Osteoblast (primary cell): ENCODE measurements around the gene NDUFS8. TPM values are rescaled to one million over a fixed set of nuclear protein-coding genes. Genes with fewer than 3 reads are reported as not detected.
A peak's percentile ranks its signal among the peaks of the same experiment; 100 is the strongest.

Experiments used
- DNase-seq: peaks from one replicate; pipeline ENCODE4 v3.0.0; 2011; ENCODE audit warnings: low spot score, mixed read lengths; ENCODE audit not compliant: insufficient read length; ENCODE audit errors: missing footprints
- H2AFZ ChIP-seq: 2 replicates; pipeline ENCODE4 v1.6.0; 2011; ENCODE audit warnings: mild to moderate bottlenecking, low read length
- H3K27ac ChIP-seq: 2 replicates; pipeline ENCODE4 v1.5.1; 2011; ENCODE audit warnings: mild to moderate bottlenecking, low read depth, low read length, moderate library complexity
- H3K27me3 ChIP-seq: 2 replicates; pipeline ENCODE4 v1.6.0; 2012; ENCODE audit warnings: mild to moderate bottlenecking, control low read depth, inconsistent platforms, low read length, moderate library complexity; ENCODE audit not compliant: insufficient read depth
- H3K36me3 ChIP-seq: 2 replicates; pipeline ENCODE4 v1.5.1; 2011; ENCODE audit warnings: mild to moderate bottlenecking, low read length, control low read depth, moderate library complexity; ENCODE audit not compliant: insufficient read depth
- H3K4me1 ChIP-seq: 2 replicates; pipeline ENCODE4 v1.5.1; 2011; ENCODE audit warnings: mild to moderate bottlenecking, low read length, control low read depth, moderate library complexity; ENCODE audit not compliant: insufficient read depth
- H3K4me2 ChIP-seq: 2 replicates; pipeline ENCODE4 v1.6.0; 2011; ENCODE audit warnings: mild to moderate bottlenecking, low read length; ENCODE audit not compliant: insufficient read depth
- H3K4me3 ChIP-seq: fragments of 200-600 bp; sonication (generic); 3 replicates; pipeline ENCODE4 v1.5.1; 2012; ENCODE audit warnings: mild to moderate bottlenecking, low read length, inconsistent platforms; ENCODE audit not compliant: insufficient read depth
- H3K79me2 ChIP-seq: 2 replicates; pipeline ENCODE4 v1.6.0; 2012; ENCODE audit warnings: mild to moderate bottlenecking, low read length, control low read depth, inconsistent platforms; ENCODE audit not compliant: insufficient read depth
- H3K9me3 ChIP-seq: 2 replicates; pipeline ENCODE4 v1.5.1; 2011; ENCODE audit warnings: low read depth, low read length, control low read depth
- H4K20me1 ChIP-seq: 2 replicates; pipeline ENCODE4 v1.6.0; 2012; ENCODE audit warnings: mild to moderate bottlenecking, low read length, control low read depth; ENCODE audit not compliant: insufficient read depth
- total RNA-seq: library from RNA; depleted of rRNA; stranded (reverse); fragments of >200 nt; gene quantifications from 2 replicates; pipeline ENCODE4 v1.2.3, GENCODE V29; 2012
- TF ChIP-seq, protein P1 (sequence below): IDR thresholded peaks from 2 replicates; pipeline ENCODE4 v1.5.1; 2011; ENCODE audit warnings: mild to moderate bottlenecking, low read depth, low read length, moderate library complexity; ENCODE audit errors: extremely low read depth

The NDUFS8 gene
- total RNA-seq, 1 donor: 73.1 TPM

DNA sequence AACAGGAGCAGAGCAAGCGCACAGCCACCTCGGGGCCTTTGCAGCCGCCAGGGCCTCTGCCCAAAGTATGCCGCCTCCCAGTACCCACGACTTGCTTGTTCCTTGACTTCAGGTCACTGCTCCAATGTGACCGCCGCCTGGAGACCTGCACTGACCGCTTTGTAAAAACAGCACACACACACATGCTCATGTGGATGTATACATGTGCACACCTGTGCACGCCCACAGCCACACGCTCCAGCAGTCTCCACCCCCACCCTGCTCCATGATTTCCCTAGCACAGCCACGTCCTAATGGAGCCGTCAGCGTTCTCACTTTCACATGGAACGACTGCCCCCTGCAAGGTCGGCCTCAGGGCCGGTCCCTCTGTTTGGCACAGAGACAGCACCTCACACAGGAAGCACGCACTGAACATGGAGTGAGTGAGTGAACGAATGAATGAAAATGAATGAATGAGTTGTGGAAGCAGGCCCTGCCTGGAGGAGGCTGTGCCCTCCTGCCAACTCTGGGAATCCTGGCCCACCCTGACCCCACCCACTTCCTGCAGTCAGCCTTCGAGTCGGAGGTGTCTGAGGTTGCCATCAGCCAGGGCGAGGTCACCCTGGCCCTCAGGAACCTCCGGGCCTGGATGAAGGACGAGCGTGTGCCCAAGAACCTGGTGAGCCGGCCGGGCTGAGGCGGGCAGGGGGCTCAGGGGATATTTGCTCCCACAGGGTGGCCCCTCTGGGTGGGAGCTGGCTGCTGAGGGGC lies 12.3 kb upstream of the NDUFS8 start:
- peaks cover 12% of the 10 kb centered on the region for H3K36me3 ChIP-seq
- H3K27me3 ChIP-seq: no peaks in the 10 kb centered on the region
- H2AFZ ChIP-seq: no peak overlapping the region
- H3K4me2 ChIP-seq: no peak overlapping the region
- peaks cover 22% of the 10 kb centered on the region for H3K4me1 ChIP-seq
- peaks cover 10% of the 10 kb centered on the region for H3K79me2 ChIP-seq
- TF ChIP-seq, protein P1, sequence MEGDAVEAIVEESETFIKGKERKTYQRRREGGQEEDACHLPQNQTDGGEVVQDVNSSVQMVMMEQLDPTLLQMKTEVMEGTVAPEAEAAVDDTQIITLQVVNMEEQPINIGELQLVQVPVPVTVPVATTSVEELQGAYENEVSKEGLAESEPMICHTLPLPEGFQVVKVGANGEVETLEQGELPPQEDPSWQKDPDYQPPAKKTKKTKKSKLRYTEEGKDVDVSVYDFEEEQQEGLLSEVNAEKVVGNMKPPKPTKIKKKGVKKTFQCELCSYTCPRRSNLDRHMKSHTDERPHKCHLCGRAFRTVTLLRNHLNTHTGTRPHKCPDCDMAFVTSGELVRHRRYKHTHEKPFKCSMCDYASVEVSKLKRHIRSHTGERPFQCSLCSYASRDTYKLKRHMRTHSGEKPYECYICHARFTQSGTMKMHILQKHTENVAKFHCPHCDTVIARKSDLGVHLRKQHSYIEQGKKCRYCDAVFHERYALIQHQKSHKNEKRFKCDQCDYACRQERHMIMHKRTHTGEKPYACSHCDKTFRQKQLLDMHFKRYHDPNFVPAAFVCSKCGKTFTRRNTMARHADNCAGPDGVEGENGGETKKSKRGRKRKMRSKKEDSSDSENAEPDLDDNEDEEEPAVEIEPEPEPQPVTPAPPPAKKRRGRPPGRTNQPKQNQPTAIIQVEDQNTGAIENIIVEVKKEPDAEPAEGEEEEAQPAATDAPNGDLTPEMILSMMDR: no peak
- H3K4me3 ChIP-seq: no peak overlapping the region
- no peaks in the 10 kb centered on the region for H3K9me3 ChIP-seq
- H3K27ac ChIP-seq: no peak overlapping the region
- no peaks in the 10 kb centered on the region for H4K20me1 ChIP-seq
- no peak for DNase-seq

DNA sequence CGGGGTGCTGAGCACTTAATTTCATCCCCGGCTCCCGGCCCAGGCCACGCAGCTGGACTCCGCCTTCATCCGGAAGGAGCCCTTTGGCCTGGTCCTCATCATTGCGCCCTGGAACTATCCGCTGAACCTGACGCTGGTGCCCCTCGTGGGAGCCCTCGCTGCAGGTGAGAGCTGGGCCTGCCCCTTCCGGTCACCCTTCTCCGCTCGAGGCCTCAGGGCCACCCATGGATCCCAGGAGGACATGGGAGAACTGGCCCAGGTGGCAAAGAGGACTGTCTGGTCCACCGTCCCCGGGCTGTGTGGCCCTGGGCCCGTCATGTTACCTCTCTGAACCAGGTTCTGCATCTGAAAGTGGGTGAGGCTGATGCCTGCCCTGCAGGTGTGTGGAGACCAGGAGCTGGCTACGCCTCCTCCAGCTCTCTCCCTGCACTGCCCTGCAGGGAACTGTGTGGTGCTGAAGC lies 11.7 kb upstream of the NDUFS8 start:
- TF ChIP-seq, protein P1: no peak
- no peak for DNase-seq
- Histone ChIP-seq H3K4me1 (peaks cover 16% of the 10 kb centered on the region), H2AFZ (no peak overlapping the region), H3K9me3 (no peaks in the 10 kb centered on the region), H3K4me3 (no peak overlapping the region), H4K20me1 (no peaks in the 10 kb centered on the region), H3K36me3 (peaks cover 12% of the 10 kb centered on the region), H3K27me3 (no peaks in the 10 kb centered on the region), H3K79me2 (peaks cover 6% of the 10 kb centered on the region), H3K27ac (no peak overlapping the region), H3K4me2 (no peak overlapping the region)

DNA sequence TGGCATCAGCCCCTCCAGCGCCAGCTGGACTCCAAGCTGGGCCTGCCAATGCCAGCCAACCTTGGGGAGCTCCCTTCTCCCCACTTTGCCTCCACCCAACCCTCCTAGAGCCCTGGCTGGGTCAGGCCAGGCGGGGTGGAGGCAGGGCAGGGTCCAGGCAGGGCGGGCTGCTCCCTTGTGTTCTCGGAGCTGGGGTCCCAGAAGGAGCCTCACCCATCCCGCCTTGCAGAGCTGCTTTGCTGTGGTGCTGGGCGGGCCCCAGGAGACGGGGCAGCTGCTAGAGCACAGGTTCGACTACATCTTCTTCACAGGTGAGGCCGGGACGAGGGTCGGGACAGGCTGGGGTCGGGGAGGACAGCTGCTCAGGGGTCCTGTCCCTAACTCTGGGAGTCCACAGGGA lies 11.0 kb upstream of the NDUFS8 start:
- no peak overlapping the region for H2AFZ ChIP-seq
- peaks cover 8% of the 10 kb centered on the region for H3K4me1 ChIP-seq
- no peak overlapping the region for H3K27ac ChIP-seq
- no peaks in the 10 kb centered on the region for H3K9me3 ChIP-seq
- no peak overlapping the region for H3K4me2 ChIP-seq
- H3K27me3 ChIP-seq: no peaks in the 10 kb centered on the region
- no peak overlapping the region for H3K4me3 ChIP-seq
- TF ChIP-seq, protein P1: no peak
- peaks cover 13% of the 10 kb centered on the region for H3K36me3 ChIP-seq
- no peaks in the 10 kb centered on the region for H3K79me2 ChIP-seq
- no peaks in the 10 kb centered on the region for H4K20me1 ChIP-seq
- DNase-seq: no peak

DNA sequence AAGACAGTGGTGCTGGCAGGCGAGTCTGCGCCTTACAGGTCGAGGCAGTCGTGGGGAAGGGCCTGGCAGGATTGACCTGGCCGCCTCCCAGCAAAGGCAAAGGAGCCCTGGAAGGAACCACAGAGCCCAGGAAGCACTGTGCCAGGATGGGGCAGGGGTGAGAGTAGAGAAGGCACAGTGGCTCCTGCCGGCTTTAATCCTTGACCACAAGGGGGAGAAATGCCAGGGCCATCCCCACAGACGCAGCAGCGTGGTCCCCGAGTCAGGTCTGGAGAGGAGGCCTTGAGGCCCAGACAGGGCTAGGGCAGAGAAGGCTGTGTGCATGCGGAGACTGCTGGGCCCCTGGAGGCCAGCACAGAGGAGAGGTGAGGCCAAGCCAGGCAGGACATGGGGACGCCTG lies 9.9 kb upstream of the NDUFS8 start:
- H3K9me3 ChIP-seq: no peaks in the 10 kb centered on the region
- TF ChIP-seq, protein P1: peak; percentile 46
- peaks cover 3% of the 10 kb centered on the region for H3K4me1 ChIP-seq
- H3K27me3 ChIP-seq: no peaks in the 10 kb centered on the region
- no peaks in the 10 kb centered on the region for H3K79me2 ChIP-seq
- no peak overlapping the region for H3K27ac ChIP-seq
- no peak overlapping the region for H2AFZ ChIP-seq
- H4K20me1 ChIP-seq: no peaks in the 10 kb centered on the region
- peak; percentile 96 for DNase-seq
- H3K4me2 ChIP-seq: no peak overlapping the region
- H3K36me3 ChIP-seq: peaks cover 22% of the 10 kb centered on the region
- H3K4me3 ChIP-seq: no peak overlapping the region
